ENCODE data around the gene UNC80. TPM values are rescaled to one million over a fixed set of nuclear protein-coding genes. Genes with fewer than 3 reads are reported as not detected.
"Not testable (repeated sequence)": the region's sequence is repeated elsewhere in the genome, so short reads cannot be mapped to it uniquely, and the experiment has no call there.

Gene UNC80
- 9.4 TPM for total RNA-seq

DNA sequence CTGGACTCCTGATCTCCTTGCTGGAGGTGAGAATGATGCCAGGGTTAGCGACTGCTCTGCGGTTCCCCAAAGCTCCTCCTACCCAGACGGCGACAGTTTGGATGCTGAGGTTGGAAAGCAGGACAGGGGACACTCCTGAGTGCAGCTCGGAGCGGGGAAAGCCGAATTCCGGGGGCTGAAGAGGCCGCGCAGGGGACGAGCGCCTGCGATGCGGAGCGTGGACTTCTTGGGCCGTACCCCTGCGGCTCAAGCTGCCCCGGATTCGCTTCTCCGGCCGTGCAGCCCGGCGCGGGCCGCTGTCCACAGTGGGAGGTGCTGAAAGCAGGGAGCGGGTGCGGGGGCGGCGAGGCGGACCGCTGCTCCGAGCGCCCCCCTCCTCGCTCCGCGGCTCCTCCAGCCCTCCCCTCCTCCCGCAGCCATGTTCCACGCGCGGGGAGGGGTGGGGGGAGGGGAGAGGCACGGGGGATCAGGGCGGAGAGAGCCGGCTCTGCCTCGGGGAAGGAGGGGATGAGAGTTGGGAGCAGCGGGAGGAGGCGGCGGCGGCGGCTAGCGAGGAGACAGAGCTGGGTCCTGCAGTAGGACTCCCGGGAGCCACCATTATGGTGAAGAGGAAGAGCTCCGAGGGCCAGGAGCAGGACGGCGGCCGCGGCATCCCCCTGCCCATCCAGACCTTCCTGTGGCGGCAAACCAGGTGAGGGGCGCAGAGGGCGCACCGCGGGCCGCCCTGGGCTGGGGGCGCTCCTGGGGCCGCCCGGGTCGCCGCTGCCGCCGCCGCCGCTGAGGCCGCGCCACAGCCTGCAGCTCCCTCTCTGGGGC lies at the start of gene UNC80:
Gene UNC80, plus strand, starts transcription at position 359 of the 816 bp plus-strand sequence. Its CDS starts 241 bp downstream, at position 600.
- FAIRE-seq (no peak), DNase-seq (ENCODE audit: low spot score in 2 of 2) (peak; percentile 69 to 81)

- no peak for FAIRE-seq
- no peak for DNase-seq (ENCODE audit: low spot score in 2 of 2)
Measured at GRCh38 chr2:209726311-209726710, 45.3 kb upstream of the UNC80 start.

GRCh38 chr2:209727077-209727476 lies 44.6 kb upstream of the UNC80 start:
- FAIRE-seq = no peak
- DNase-seq (ENCODE audit: low spot score in 2 of 2) = no peak

- FAIRE-seq = no peak
- no peak for DNase-seq (ENCODE audit: low spot score in 2 of 2)
Measured at GRCh38 chr2:209734805-209735204, 36.8 kb upstream of the UNC80 start.

DNA sequence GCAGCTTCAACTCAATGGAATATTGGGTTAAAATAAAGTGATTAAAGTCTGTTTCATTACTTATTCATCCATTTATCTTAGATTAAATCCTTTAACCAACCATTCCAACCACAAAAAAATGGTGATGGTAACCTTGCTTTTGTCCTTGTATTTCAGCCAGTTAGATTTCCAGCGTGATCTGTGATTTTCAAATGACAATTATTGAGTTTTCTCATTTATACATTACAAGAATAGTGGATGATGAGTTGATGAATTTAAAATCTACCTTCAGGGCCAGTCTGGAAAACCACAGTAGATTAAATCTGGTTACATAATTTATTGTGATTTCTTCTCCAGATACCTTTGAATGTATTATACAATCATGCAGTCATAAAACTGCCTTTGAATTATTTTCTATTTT lies 29.7 kb upstream of the UNC80 start:
- FAIRE-seq = no peak
- no peak for DNase-seq (ENCODE audit: low spot score in 2 of 2)

DNA sequence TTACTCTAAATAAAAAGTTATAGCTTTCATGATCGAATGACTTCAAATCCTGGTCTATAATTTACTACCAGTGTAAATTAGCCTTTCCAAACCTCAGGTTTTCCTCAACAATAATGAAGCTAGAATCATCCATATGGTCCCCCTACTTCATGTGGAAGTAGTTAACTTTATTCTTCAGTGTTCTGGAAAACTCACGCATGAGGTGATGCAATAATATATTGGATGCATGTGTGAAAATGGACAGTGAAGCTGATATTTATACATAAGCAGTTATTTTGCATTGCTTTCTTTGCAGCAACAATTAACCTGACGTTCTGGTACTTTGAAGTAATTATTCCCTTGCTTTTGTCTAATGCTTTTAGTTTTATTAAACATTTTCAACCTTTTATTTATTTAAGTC lies 18.6 kb upstream of the UNC80 start:
- DNase-seq (ENCODE audit: low spot score in 2 of 2) (no peak), FAIRE-seq (no peak)

GRCh38 chr2:209757163-209757562 lies 14.5 kb upstream of the UNC80 start:
- FAIRE-seq (no peak), DNase-seq (ENCODE audit: low spot score in 2 of 2) (no peak)

GRCh38 chr2:209761566-209761965 lies 10.1 kb upstream of the UNC80 start:
- no peak for DNase-seq (ENCODE audit: low spot score in 2 of 2)
- no peak for FAIRE-seq

- DNase-seq (ENCODE audit: low spot score in 2 of 2) = no peak
- no peak for FAIRE-seq
Measured at GRCh38 chr2:209762563-209762962, 9.1 kb upstream of the UNC80 start.

GRCh38 chr2:209763106-209763505 lies 8.5 kb upstream of the UNC80 start:
- DNase-seq (ENCODE audit: low spot score in 2 of 2) = no peak
- FAIRE-seq = no peak

- DNase-seq (ENCODE audit: low spot score in 2 of 2) (no peak), FAIRE-seq (no peak)
Measured at GRCh38 chr2:209766613-209767012, 5.0 kb upstream of the UNC80 start.

DNA sequence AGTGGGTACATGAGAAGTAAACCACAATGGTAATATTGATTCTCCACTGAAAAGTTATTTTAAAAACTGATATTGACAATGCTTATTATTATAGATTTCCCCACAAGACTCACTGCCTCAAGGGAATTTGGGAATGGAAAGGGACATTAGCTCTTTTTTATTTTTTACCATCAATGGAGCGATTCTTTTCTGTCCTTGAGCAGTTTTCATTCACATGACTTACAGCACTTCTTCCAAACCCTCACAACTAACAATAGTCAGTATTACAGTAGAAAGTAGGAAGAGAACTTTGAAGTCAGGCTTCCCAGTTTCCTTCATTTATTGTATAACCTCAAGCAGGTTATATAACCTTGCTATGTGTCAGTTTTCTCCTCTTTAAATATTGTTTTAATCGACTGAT lies 4.3 kb upstream of the UNC80 start:
- DNase-seq (ENCODE audit: low spot score in 2 of 2) = no peak
- no peak for FAIRE-seq

DNA sequence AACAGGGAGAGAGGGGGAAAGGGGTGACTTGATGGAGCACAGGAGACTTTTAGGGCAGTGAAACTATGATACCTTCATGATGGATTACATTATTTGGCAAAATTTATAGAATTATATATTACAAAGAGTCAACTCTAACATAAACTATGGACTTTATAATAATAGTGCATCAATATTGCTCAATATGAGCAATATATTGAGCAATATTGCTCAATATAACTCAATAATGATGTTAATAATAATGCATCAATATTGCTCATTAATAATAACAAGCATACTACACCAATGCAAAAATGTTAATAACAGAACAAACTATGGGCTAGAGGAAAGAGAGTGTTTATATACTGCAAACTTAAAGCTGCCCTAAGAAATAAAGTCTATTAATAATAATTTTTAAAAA lies 3.1 kb upstream of the UNC80 start:
- FAIRE-seq (no peak), DNase-seq (ENCODE audit: low spot score in 2 of 2) (no peak)

DNA sequence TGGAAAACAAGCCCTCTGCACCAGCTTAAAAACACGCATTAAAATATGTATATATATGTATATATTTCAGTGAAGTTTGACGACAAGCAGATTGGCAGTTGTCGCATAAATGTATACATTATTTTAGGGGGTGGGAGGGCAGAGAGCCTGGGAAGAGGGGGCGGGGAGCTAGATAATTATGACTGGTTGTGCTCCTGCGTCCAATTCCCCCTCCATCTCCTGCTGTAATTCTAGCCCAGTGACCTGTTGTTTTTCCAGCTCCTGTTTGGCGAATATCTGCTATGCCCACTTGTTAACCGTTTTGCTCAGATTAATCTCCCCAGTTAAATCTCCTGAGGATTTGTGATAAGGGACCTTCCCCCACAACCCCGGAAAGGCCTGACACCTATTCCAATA lies 656 bp downstream of the UNC80 start:
- DNase-seq (ENCODE audit: low spot score in 2 of 2) = peak; percentile 20 to 28
- FAIRE-seq = no peak

GRCh38 chr2:209773377-209773776 lies 1.7 kb downstream of the UNC80 start:
- no peak for DNase-seq (ENCODE audit: low spot score in 2 of 2)
- FAIRE-seq = no peak

GRCh38 chr2:209787416-209787815 lies 15.8 kb downstream of the UNC80 start:
- FAIRE-seq = no peak
- no peak for DNase-seq (ENCODE audit: low spot score in 2 of 2)

DNA sequence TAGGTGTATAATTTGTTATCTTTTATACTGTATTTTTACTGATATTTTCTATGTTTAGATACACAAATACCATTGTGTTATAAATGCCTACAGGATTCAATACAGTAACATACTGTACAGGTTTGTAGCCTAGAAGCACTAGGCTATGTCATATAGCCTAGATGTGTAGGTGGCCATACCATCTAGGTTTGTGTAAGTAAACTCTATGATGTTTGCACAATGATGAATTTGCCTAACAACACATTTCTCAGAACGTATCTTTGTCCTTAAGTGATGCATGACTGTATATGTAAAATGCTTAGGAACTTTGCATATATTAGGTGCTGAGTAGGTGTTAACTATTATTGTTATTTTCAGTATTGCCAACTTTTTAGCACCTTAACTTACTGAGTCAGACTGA lies 17.3 kb downstream of the UNC80 start:
- FAIRE-seq (no peak), DNase-seq (ENCODE audit: low spot score in 2 of 2) (no peak)

DNA sequence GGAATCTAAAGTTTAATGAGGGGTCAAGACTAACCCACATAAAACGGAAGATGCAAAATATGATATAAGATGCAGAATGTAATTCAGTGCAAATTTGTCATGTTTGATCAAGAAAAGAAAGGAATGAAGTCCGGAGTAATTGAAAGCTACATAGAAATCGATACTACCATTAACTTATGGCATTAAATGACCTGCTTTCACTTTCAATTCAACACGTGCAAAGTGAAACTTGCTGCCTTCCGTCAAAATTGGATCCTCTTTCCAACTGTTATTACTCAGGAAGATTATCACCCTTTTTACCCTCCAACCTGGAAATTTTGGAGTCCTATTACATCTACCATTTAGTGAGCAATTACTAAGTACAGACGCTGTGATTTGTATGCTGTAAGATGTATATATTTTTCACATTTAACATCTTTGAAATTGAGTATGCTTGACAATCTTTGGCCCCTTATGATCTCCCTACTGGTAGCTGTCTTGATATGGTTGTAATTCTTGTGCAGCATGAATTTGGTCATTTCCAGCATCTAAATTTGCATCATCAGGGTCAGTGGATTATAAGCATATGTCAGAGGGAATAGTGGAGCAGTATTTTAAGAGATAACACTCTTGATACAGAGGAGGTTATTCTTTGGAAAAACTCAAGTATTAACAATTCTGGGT lies 18.6 kb downstream of the UNC80 start:
- FAIRE-seq = no peak
- DNase-seq (ENCODE audit: low spot score in 2 of 2) = no peak

DNA sequence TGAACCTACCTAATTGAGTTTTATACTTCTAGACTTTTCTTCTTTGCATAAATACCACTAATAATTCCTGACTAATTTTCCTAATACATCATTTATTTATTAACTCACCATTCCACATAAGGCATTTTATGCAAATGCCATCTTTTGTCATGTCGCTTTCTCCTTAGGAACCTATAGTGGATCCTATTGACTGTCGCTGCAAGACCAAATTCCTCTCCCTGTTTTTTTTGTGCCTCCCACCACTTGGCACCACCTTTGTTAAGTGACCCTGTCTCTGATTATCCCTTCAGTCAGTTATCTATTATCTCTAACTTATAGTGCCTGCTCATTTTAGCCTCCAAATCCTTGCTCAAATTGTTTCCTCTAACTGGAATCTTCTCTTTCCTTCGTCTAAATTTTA lies 19.5 kb downstream of the UNC80 start:
- no peak for FAIRE-seq

GRCh38 chr2:209795425-209795824 lies 23.8 kb downstream of the UNC80 start:
- DNase-seq (ENCODE audit: low spot score in 2 of 2); FAIRE-seq: not testable (repeated sequence)

More for the DNA sequence above, 19.5 kb downstream of the UNC80 start:
- no peak for DNase-seq (ENCODE audit: low spot score in 2 of 2)

DNA sequence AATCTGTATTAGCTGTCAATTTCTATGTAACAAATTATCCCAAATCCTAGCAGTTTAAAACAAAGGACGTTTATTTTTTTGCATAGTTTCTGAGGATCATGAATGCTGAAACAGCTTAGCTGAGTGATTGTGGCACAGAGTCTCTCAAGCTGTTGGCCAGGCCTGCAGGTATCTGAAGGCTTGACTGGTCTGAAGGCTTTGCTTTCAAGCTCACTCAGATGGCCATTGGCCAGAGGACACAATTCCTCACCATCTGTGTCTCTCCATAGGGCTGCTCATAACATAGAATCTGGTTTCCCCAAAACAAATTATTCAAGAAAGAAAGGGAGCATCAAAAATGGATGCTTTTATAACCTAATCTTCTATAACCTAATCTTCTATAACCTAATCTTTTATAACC lies 33.7 kb downstream of the UNC80 start:
- DNase-seq (ENCODE audit: low spot score in 2 of 2) = no peak
- FAIRE-seq = no peak

- DNase-seq (ENCODE audit: low spot score in 2 of 2) = peak in 1 of 2 donors; percentile 13
- FAIRE-seq = no peak
Measured at GRCh38 chr2:209806318-209806717, 34.7 kb downstream of the UNC80 start.
